ENCODE data around the gene CDH15. TPM values are rescaled to one million over a fixed set of nuclear protein-coding genes. Genes with fewer than 3 reads are reported as not detected.

The CDH15 gene
- total and polyA plus RNA-seq, 2 of the 13 experiments (the other 11 are each of a cell fraction or from before 2014, with no cell fraction given), result 0.74 to 2.2 TPM

DNA sequence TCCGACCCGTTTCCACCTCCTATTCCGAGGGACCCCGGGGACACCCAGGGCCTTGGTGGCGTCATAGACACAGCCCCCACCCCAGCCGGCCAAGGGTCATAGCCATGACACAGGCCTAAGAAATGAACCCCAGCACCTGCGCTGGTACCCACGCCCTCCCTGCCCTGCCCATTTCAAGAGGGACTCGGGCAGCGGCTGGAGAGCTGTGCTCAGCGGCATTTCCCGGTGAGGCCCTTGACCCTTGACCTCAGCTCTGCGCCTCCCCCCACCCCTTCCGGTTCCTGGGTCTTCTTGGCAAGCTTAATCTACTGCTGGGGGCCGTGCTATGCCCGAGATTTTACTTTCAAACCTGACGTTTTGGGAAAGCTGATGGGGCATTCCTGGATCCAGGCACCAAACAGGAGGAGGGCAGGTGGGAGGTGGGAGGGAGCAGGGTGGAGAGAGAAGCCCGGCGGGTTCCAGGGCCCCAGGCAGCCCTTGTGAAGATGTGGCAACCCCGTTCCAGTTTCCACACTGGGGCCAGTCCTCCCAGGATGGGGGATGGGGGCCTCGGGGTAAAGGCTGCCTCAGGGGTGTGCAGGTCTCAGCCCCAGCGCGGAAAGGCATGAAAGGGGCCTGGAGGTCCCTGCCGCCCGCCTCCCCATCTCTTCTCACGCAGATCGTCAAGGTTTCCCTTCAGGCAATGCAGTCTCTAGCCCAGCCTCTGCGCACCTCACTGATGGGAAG is 28.7 kb downstream of the CDH15 start, which contains the start of gene SLC22A31 (continued):
- TF ChIP-seq, protein P1, sequence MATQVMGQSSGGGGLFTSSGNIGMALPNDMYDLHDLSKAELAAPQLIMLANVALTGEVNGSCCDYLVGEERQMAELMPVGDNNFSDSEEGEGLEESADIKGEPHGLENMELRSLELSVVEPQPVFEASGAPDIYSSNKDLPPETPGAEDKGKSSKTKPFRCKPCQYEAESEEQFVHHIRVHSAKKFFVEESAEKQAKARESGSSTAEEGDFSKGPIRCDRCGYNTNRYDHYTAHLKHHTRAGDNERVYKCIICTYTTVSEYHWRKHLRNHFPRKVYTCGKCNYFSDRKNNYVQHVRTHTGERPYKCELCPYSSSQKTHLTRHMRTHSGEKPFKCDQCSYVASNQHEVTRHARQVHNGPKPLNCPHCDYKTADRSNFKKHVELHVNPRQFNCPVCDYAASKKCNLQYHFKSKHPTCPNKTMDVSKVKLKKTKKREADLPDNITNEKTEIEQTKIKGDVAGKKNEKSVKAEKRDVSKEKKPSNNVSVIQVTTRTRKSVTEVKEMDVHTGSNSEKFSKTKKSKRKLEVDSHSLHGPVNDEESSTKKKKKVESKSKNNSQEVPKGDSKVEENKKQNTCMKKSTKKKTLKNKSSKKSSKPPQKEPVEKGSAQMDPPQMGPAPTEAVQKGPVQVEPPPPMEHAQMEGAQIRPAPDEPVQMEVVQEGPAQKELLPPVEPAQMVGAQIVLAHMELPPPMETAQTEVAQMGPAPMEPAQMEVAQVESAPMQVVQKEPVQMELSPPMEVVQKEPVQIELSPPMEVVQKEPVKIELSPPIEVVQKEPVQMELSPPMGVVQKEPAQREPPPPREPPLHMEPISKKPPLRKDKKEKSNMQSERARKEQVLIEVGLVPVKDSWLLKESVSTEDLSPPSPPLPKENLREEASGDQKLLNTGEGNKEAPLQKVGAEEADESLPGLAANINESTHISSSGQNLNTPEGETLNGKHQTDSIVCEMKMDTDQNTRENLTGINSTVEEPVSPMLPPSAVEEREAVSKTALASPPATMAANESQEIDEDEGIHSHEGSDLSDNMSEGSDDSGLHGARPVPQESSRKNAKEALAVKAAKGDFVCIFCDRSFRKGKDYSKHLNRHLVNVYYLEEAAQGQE (IDR thresholded peaks at IDR 0.05; ENCODE audit: borderline replicate concordance in 1 of 2, low read depth in 1 of 2, low read length in 2 of 2), result no peak
- no peak for TF ChIP-seq CENPT (CRISPR knock-in tag; IDR thresholded peaks at IDR 0.05; ENCODE audit: low read depth)
- TF ChIP-seq ZNF274 (CRISPR knock-in tag; IDR thresholded peaks at IDR 0.05), result 0 out of 2 replicates have a peak, but pooled peaks have one; percentile 5
- TF ChIP-seq TCF12 (IDR thresholded peaks at IDR 0.05), result no peak
- TF ChIP-seq TCF12 (CRISPR knock-in tag; IDR thresholded peaks at IDR 0.05), result 0 out of 2 replicates have a peak, but pooled peaks have one; percentile 76
- TF ChIP-seq RFXANK (CRISPR knock-in tag; IDR thresholded peaks at IDR 0.05), result no peak
- no peak for TF ChIP-seq LBX2 (CRISPR knock-in tag; IDR thresholded peaks at IDR 0.05; ENCODE audit: borderline replicate concordance)
- no peak for TF ChIP-seq BCLAF1 (IDR thresholded peaks at IDR 0.05)
- TF ChIP-seq KAT2B (IDR thresholded peaks at IDR 0.05; ENCODE audit: borderline replicate concordance, low read depth, low read length), result no peak
- TF ChIP-seq PAX8 (CRISPR knock-in tag; IDR thresholded peaks at IDR 0.05; ENCODE audit: borderline replicate concordance), result no peak
- 0 out of 2 replicates have a peak, but pooled peaks have one; percentile 14 for TF ChIP-seq RFXAP (CRISPR knock-in tag; IDR thresholded peaks at IDR 0.05; ENCODE audit: borderline replicate concordance)
- TF ChIP-seq PCBP1 (IDR thresholded peaks at IDR 0.05; ENCODE audit: borderline replicate concordance, low read depth, low read length), result peak; percentile 80
- TF ChIP-seq ZBTB43 (CRISPR knock-in tag; conservative IDR thresholded peaks at IDR 0.05), result no peak
- 0 out of 2 replicates have a peak, but pooled peaks have one; percentile 60 for TF ChIP-seq THAP8 (CRISPR knock-in tag; IDR thresholded peaks at IDR 0.05; ENCODE audit: borderline replicate concordance)
- peak; percentile 67 for TF ChIP-seq POLR2AphosphoS5 (IDR thresholded peaks at IDR 0.05; ENCODE audit: low read depth, low read length)
- peak; percentile 7; the same call in 1 of the 2 replicates for TF ChIP-seq ZNF724P (CRISPR knock-in tag; IDR thresholded peaks at IDR 0.05; ENCODE audit: borderline replicate concordance)
- TF ChIP-seq E2F2 (CRISPR knock-in tag; IDR thresholded peaks at IDR 0.05; ENCODE audit: borderline replicate concordance), result 0 out of 2 replicates have a peak, but pooled peaks have one; percentile 23
- peak; percentile 81; the same call in 1 of the 2 replicates for TF ChIP-seq ZFP90 (CRISPR knock-in tag; IDR thresholded peaks at IDR 0.05; ENCODE audit: borderline replicate concordance)
